K562 (cell line): ENCODE data around the gene UBA3. TPM values are rescaled to one million over a fixed set of nuclear protein-coding genes. Genes with fewer than 3 reads are reported as not detected.

Experiments used
- C11orf30 ChIP-seq: fragments of 450-650 bp; IDR thresholded peaks from 2 replicates; pipeline ENCODE4 v1.6.1; 2016; ENCODE audit warnings: low read depth, mild to moderate bottlenecking
- CBX3 ChIP-seq, 2 experiments: IDR thresholded peaks; 1 replicate in 1 of 2; 2 replicates in 1 of 2; pipeline ENCODE4 v1.6.1; 2012; ENCODE audit warnings: inconsistent platforms in 2 of 2, low read length in 2 of 2, borderline replicate concordance in 1 of 2, control low read depth in 1 of 2
- CHD2 ChIP-seq: IDR thresholded peaks from 2 replicates; pipeline ENCODE4 v1.6.1; 2011; ENCODE audit warnings: low read depth, low read length
- CUX1 ChIP-seq: fragments of 200-800 bp; sonication (Bioruptor generic); IDR thresholded peaks from 2 replicates; pipeline ENCODE4 v1.6.1; 2016; ENCODE audit warnings: missing genetic modification characterization, missing compliant biosample characterization
- EP400 ChIP-seq: fragments of 450-650 bp; IDR thresholded peaks from 2 replicates; pipeline ENCODE4 v1.6.1; 2017; ENCODE audit warnings: antibody characterized with exemption, mild to moderate bottlenecking, moderate library complexity
- GABPB2 ChIP-seq: fragments of 250-450 bp; sonication (Bioruptor Pico); conservative IDR thresholded peaks from 2 replicates; pipeline ENCODE4 v1.5.1; 2021; ENCODE audit warnings: mild to moderate bottlenecking
- HDAC2 ChIP-seq: fragments of 450-650 bp; IDR thresholded peaks from 2 replicates; pipeline ENCODE4 v1.6.1; 2016; ENCODE audit warnings: mild to moderate bottlenecking
- JUNB ChIP-seq: fragments of 450-650 bp; formaldehyde crosslinking; conservative IDR thresholded peaks from 2 replicates; pipeline ENCODE4 v1.4.0; 2020; ENCODE audit warnings: mild to moderate bottlenecking
- MYBL2 ChIP-seq, 2 experiments: fragments of 450-650 bp in 1 of 2; sonication (generic) in 1 of 2; formaldehyde crosslinking in 1 of 2; IDR thresholded peaks; 2 replicates each; pipeline versions ENCODE4 v1.6.1 to v1.8.1; 2017 to 2022; ENCODE audit warnings: borderline replicate concordance in 1 of 2, inconsistent platforms in 1 of 2, low read depth in 1 of 2, mild to moderate bottlenecking in 1 of 2, missing genetic modification reagents in 1 of 2, moderate library complexity in 1 of 2
- NFE2 ChIP-seq: IDR thresholded peaks from 2 replicates; pipeline ENCODE4 v1.6.1; 2014; ENCODE audit warnings: antibody characterized with exemption, low read depth
- NR2C1 ChIP-seq, 2 experiments: fragments of 450-650 bp; IDR thresholded peaks; 2 replicates each; pipeline ENCODE4 v1.6.1; 2017; ENCODE audit warnings: mild to moderate bottlenecking in 2 of 2, antibody characterized with exemption in 1 of 2, inconsistent platforms in 1 of 2, missing compliant biosample characterization in 1 of 2, missing genetic modification characterization in 1 of 2
- RFX1 ChIP-seq: fragments of 450-650 bp; IDR thresholded peaks from 2 replicates; pipeline ENCODE4 v1.6.1; 2016; ENCODE audit warnings: mild to moderate bottlenecking, moderate library complexity
- SAFB2 ChIP-seq: fragments of 200-400 bp; formaldehyde crosslinking; IDR thresholded peaks from 2 replicates; pipeline ENCODE4 v1.6.1; 2018; ENCODE audit warnings: borderline replicate concordance, low read length, low read depth, moderate library complexity; ENCODE audit not compliant: severe bottlenecking
- SETDB1 ChIP-seq: IDR thresholded peaks from one replicate; pipeline ENCODE4 v1.6.1; 2012; ENCODE audit warnings: low read length, control low read depth, inconsistent platforms
- SMAD4 ChIP-seq: fragments of 250-450 bp; sonication (Bioruptor Pico); conservative IDR thresholded peaks from 2 replicates; pipeline ENCODE4 v1.8.0; 2021; ENCODE audit warnings: inconsistent platforms, mild to moderate bottlenecking, moderate library complexity
- TBL1XR1 ChIP-seq, 2 experiments: IDR thresholded peaks; 2 replicates each; pipeline ENCODE4 v1.6.1; 2012; ENCODE audit warnings: improper control_type of control experiment in 2 of 2, low read length in 2 of 2, mild to moderate bottlenecking in 1 of 2
- TEAD1 ChIP-seq, 2 experiments: fragments of 450-650 bp in 1 of 2; sonication (generic) in 1 of 2; formaldehyde crosslinking; IDR thresholded peaks; 2 replicates each; pipeline versions ENCODE4 v1.4.0 to v1.8.0; 2020 to 2022; ENCODE audit warnings: mild to moderate bottlenecking in 2 of 2, missing genetic modification reagents in 1 of 2
- ZNF146 ChIP-seq: IDR thresholded peaks from one replicate; pipeline ENCODE4 v1.6.1; 2018; ENCODE audit warnings: missing compliant biosample characterization; ENCODE audit not compliant: unreplicated experiment
- ZNF184 ChIP-seq: sonication (generic); formaldehyde crosslinking; IDR thresholded peaks from 2 replicates; pipeline ENCODE4 v1.5.0; 2020; ENCODE audit warnings: missing genetic modification reagents
- ZNF639 ChIP-seq, 2 experiments: fragments of 200-800 bp in 1 of 2; sonication (Bioruptor generic) in 1 of 2; sonication (generic) in 1 of 2; formaldehyde crosslinking in 1 of 2; IDR thresholded peaks in 1 of 2; conservative IDR thresholded peaks in 1 of 2; 2 replicates each; pipeline versions ENCODE4 v1.5.0 to v1.6.1; 2016 to 2020; ENCODE audit warnings: missing compliant biosample characterization in 1 of 2, missing genetic modification characterization in 1 of 2, missing genetic modification reagents in 1 of 2
- ZNF696 ChIP-seq: fragments of 250-450 bp; sonication (Bioruptor Pico); conservative IDR thresholded peaks from 2 replicates; pipeline ENCODE4 v1.4.0; 2020; ENCODE audit warnings: mild to moderate bottlenecking, moderate library complexity
- ZNF79 ChIP-seq: fragments of 250-450 bp; sonication (Bioruptor Pico); IDR thresholded peaks from 2 replicates; pipeline ENCODE4 v1.4.0; 2020; ENCODE audit warnings: low read depth, mild to moderate bottlenecking, moderate library complexity
- polyA plus RNA-seq, 8 experiments: library from polyadenylated mRNA; depleted of rRNA in 4 of 8; stranded (reverse) in 5 of 8; unstranded in 3 of 8; fragments of >200 nt; fragmentation: Nextera tagmentation in 2 of 8; fragmentation: Illumina TruSeq in 1 of 8; extraction: Ambion mirVana in 2 of 8; extraction: Trizol in 1 of 8; gene quantifications; 2 replicates each; pipeline versions ENCODE4 v1.2.1 to v1.2.3, GENCODE V29; 2011 to 2014; ENCODE audit warnings: inconsistent platforms in 1 of 8, missing spikeins in 1 of 8
- total RNA-seq, 7 experiments: library from RNA; depleted of rRNA in 6 of 7; stranded (reverse); fragments of >200 nt in 6 of 7; fragmentation: Illumina TruSeq in 2 of 7; extraction: Trizol in 2 of 7; gene quantifications; 2 replicates each; pipeline versions ENCODE4 v1.2.1 to v1.2.3, GENCODE V29; 2011 to 2021; ENCODE audit warnings: low replicate concordance in 1 of 7

Gene UBA3
- total and polyA plus RNA-seq, 9 of the 15 experiments (the other 6 are each of a cell fraction or from before 2014, with no cell fraction given), result 23.2 to 80.0 (median 38.6) TPM

- no peak for TF ChIP-seq RFX1
- TF ChIP-seq C11orf30, result no peak
- no peak for TF ChIP-seq ZNF146 (CRISPR knock-in tag)
- peak; percentile 91 for TF ChIP-seq SMAD4 (CRISPR knock-in tag)
- no peak for TF ChIP-seq TEAD1 (CRISPR knock-in tag; IDR thresholded peaks at IDR 0.05)
- TF ChIP-seq MYBL2 (IDR thresholded peaks at IDR 0.05; ENCODE audit: low read depth), result no peak
- TF ChIP-seq MYBL2 (CRISPR knock-in tag; IDR thresholded peaks at IDR 0.05; ENCODE audit: borderline replicate concordance), result no peak
- TF ChIP-seq CHD2, result 0 out of 2 replicates have a peak, but pooled peaks have one; percentile 31
- TF ChIP-seq SETDB1, result no peak
- no peak for TF ChIP-seq CBX3 (IDR thresholded peaks at IDR 0.05; ENCODE audit: borderline replicate concordance in 1 of 2, low read length in 2 of 2)
- no peak for TF ChIP-seq HDAC2
- TF ChIP-seq EP400, result peak; percentile 65
- peak in 1 of 2 experiments; percentile 93; a peak in 2 of 4 replicates for TF ChIP-seq ZNF639 (CRISPR knock-in tag; conservative IDR thresholded peaks at IDR 0.05 in 1 of 2, IDR thresholded peaks at IDR 0.05 in 1 of 2)
- TF ChIP-seq TBL1XR1 (IDR thresholded peaks at IDR 0.05; ENCODE audit: low read length in 2 of 2), result peak in 1 of 2 experiments; percentile 17; a peak in 1 of 4 replicates
- no peak for TF ChIP-seq NR2C1 (IDR thresholded peaks at IDR 0.05)
- no peak for TF ChIP-seq NR2C1 (tag; IDR thresholded peaks at IDR 0.05)
- TF ChIP-seq NFE2, result no peak
- no peak for TF ChIP-seq GABPB2 (CRISPR knock-in tag)
- no peak for TF ChIP-seq JUNB (CRISPR knock-in tag)
- no peak for TF ChIP-seq ZNF184 (CRISPR knock-in tag)
- TF ChIP-seq ZNF696, result no peak
- no peak for TF ChIP-seq CUX1
- no peak for TF ChIP-seq SAFB2
- no peak for TF ChIP-seq ZNF79 (CRISPR knock-in tag)
Measured at GRCh38 chr3:69013253-69014021, 66.7 kb downstream of the UBA3 start, which contains the start of gene EOGT (continued).
